Hepatocyte (in vitro differentiated cells): ENCODE data around the gene RASA1. TPM values are rescaled to one million over a fixed set of nuclear protein-coding genes. Genes with fewer than 3 reads are reported as not detected.

Experiments used
- DNase-seq: peaks from one replicate; pipeline ENCODE4 v3.0.0-alpha.2; 2016; ENCODE audit warnings: low spot score
- H2AFZ ChIP-seq: fragments of 200-600 bp; sonication (generic); 2 replicates; pipeline ENCODE4 v1.6.0; 2016; ENCODE audit warnings: antibody characterized with exemption, mild to moderate bottlenecking
- H3K27ac ChIP-seq: fragments of 200-600 bp; sonication (generic); 2 replicates; pipeline ENCODE4 v1.5.1; 2016; ENCODE audit warnings: mild to moderate bottlenecking
- H3K27me3 ChIP-seq: fragments of 200-600 bp; sonication (generic); 2 replicates; pipeline ENCODE4 v1.6.1; 2016
- H3K36me3 ChIP-seq: fragments of 200-600 bp; sonication (generic); replicated peaks from 2 replicates; pipeline ENCODE4 v1.5.1; 2016; ENCODE audit warnings: low read depth; ENCODE audit not compliant: insufficient read depth
- H3K4me1 ChIP-seq: fragments of 200-600 bp; sonication (generic); 2 replicates; pipeline ENCODE4 v1.5.1; 2016; ENCODE audit warnings: mild to moderate bottlenecking, moderate library complexity; ENCODE audit not compliant: insufficient read depth
- H3K4me2 ChIP-seq: fragments of 200-600 bp; sonication (generic); 2 replicates; pipeline ENCODE4 v1.6.0; 2016
- H3K4me3 ChIP-seq: fragments of 200-600 bp; sonication (generic); 2 replicates; pipeline ENCODE4 v1.5.1; 2016; ENCODE audit warnings: mild to moderate bottlenecking
- H3K79me2 ChIP-seq: fragments of 200-600 bp; sonication (generic); 2 replicates; pipeline ENCODE4 v1.6.0; 2017; ENCODE audit warnings: mild to moderate bottlenecking
- H3K9me2 ChIP-seq: fragments of 200-600 bp; sonication (generic); replicated peaks from 2 replicates; pipeline ENCODE4 v1.6.0; 2017; ENCODE audit warnings: mild to moderate bottlenecking; ENCODE audit not compliant: insufficient read depth
- H3K9me3 ChIP-seq: fragments of 200-600 bp; sonication (generic); 2 replicates; pipeline ENCODE4 v1.5.1; 2016; ENCODE audit warnings: low read depth, mild to moderate bottlenecking
- H4K20me1 ChIP-seq: fragments of 200-600 bp; sonication (generic); 2 replicates; pipeline ENCODE4 v1.6.0; 2016; ENCODE audit warnings: mild to moderate bottlenecking; ENCODE audit not compliant: insufficient read depth, poor library complexity, severe bottlenecking
- EZH2 ChIP-seq: fragments of 200-600 bp; sonication (generic); IDR thresholded peaks from 2 replicates; pipeline ENCODE4 v1.6.1; 2016; ENCODE audit warnings: antibody characterized with exemption, mild to moderate bottlenecking, borderline replicate concordance
- EZH2phosphoT487 ChIP-seq: fragments of 200-600 bp; sonication (generic); IDR thresholded peaks from one replicate; pipeline ENCODE4 v1.6.1; 2018; ENCODE audit warnings: antibody characterized with exemption, mild to moderate bottlenecking, low read depth, moderate library complexity; ENCODE audit not compliant: unreplicated experiment, severe bottlenecking
- WGBS: methylation state at CpG from one replicate; pipeline ENCODE4 v1.1.6; 2016; ENCODE audit warnings: low lambda C conversion rate; ENCODE audit errors: missing lambda C conversion rate; 5-methylcytosine and 5-hydroxymethylcytosine counted together
- polyA plus RNA-seq: library from polyadenylated mRNA; unstranded; fragments of >200 nt; fragmentation: Nextera tagmentation; extraction: Ambion mirVana; gene quantifications from 2 replicates; pipeline ENCODE4 v1.2.1, GENCODE V29; 2016
- total RNA-seq: library from RNA; depleted of rRNA; stranded (reverse); fragments of >200 nt; gene quantifications from 2 replicates; pipeline ENCODE4 v1.2.3, GENCODE V29; 2014
- TF ChIP-seq, protein P1 (sequence below): fragments of 200-600 bp; sonication (generic); IDR thresholded peaks from 2 replicates; pipeline ENCODE4 v1.5.1; 2016; ENCODE audit warnings: antibody characterized with exemption, mild to moderate bottlenecking; ENCODE audit not compliant: poor library complexity

The RASA1 gene
- total and polyA plus RNA-seq, 2 experiments from 2014 or later, result 13.7 to 33.5 TPM

DNA sequence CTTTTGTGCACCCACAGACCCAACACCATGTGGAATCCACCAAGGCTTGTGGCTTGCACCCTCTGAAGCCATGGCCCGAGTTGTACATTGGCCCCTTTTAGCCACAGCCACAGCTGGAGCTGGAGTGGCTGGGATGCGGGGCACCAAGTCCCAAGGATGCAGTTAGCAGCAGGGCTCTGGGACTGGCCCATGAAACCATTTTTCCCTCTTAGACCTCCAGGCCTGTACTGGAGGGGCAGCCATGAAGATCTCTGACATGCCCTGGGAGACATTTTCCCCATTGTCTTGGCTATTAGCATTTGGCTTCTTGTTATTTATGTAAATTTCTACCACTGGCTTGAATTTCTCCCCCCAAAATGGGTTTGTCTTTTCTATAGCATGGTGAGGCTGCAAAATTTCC, 51.8 kb downstream of the RASA1 start:
- Histone ChIP-seq H2AFZ (no peak overlapping the region), H3K27me3 (no peaks in the 10 kb centered on the region), H3K9me3 (no peaks in the 10 kb centered on the region), H4K20me1 (peaks cover 24% of the 10 kb centered on the region), H3K9me2 (no peaks in the 10 kb centered on the region), H3K4me2 (no peak overlapping the region), H3K4me3 (no peak overlapping the region), H3K4me1 (no peaks in the 10 kb centered on the region), H3K27ac (no peak overlapping the region), H3K79me2 (peaks cover 95% of the 10 kb centered on the region), H3K36me3 (no peaks in the 10 kb centered on the region)
- no peak for DNase-seq
- 100% methylated on average over 2 of the region's 2 CpGs for WGBS
- no peak for TF ChIP-seq EZH2phosphoT487
- no peak for TF ChIP-seq EZH2
- TF ChIP-seq, protein P1, sequence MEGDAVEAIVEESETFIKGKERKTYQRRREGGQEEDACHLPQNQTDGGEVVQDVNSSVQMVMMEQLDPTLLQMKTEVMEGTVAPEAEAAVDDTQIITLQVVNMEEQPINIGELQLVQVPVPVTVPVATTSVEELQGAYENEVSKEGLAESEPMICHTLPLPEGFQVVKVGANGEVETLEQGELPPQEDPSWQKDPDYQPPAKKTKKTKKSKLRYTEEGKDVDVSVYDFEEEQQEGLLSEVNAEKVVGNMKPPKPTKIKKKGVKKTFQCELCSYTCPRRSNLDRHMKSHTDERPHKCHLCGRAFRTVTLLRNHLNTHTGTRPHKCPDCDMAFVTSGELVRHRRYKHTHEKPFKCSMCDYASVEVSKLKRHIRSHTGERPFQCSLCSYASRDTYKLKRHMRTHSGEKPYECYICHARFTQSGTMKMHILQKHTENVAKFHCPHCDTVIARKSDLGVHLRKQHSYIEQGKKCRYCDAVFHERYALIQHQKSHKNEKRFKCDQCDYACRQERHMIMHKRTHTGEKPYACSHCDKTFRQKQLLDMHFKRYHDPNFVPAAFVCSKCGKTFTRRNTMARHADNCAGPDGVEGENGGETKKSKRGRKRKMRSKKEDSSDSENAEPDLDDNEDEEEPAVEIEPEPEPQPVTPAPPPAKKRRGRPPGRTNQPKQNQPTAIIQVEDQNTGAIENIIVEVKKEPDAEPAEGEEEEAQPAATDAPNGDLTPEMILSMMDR, result no peak

DNA sequence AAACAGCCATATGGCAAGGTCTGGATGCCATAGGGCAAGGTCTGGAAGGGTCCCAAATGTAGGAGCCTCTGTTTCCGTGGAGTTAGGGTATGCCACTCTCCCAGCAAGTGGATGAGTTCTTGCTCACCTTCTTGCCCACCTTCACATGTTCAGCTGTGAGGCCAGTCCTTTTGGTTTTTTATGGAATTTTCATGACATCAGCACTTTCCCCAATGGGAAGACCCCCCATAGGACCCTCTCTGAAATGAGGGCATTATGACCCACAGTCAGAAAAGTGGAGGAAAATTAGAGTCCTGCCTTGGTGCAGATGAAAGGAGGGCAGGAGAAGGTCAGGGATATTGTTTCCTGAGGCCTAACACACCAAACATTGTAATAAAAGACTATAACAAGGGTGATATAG, 53.9 kb downstream of the RASA1 start:
- no peak for DNase-seq
- peaks cover 17% of the 10 kb centered on the region for H4K20me1 ChIP-seq
- H3K79me2 ChIP-seq, result peaks cover 95% of the 10 kb centered on the region
- 100% methylated on average over 1 of the region's 1 CpG for WGBS
- H3K9me2 ChIP-seq, result no peaks in the 10 kb centered on the region
- H3K9me3 ChIP-seq, result no peaks in the 10 kb centered on the region
- H3K36me3 ChIP-seq, result no peaks in the 10 kb centered on the region
- H3K4me3 ChIP-seq, result no peak overlapping the region
- H2AFZ ChIP-seq, result no peak overlapping the region
- TF ChIP-seq EZH2 (no peak), EZH2phosphoT487 (no peak)
- TF ChIP-seq, protein P1, result no peak
- no peak overlapping the region for H3K27ac ChIP-seq
- H3K4me1 ChIP-seq, result no peaks in the 10 kb centered on the region
- no peak overlapping the region for H3K4me2 ChIP-seq
- H3K27me3 ChIP-seq, result no peaks in the 10 kb centered on the region

DNA sequence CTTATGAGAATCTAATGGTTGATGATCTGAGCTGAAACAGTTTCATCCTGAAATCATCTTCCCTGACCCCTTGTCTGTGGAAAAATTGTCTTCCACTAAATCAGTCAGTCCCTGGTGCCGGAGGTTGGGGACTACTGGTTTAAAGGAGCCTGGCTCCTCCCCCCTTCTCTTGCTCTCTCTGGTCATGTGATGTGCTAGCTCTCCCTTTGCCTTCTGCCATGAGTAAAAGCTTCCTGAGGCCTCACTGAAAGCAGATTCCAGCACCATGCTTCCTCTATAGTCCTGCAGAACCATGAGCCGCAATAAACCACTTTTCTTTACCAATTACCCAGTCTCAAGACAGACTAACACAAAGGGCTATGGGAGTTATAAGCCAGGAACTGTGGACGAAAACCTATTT, 54.7 kb downstream of the RASA1 start:
- Histone ChIP-seq H3K4me2 (no peak overlapping the region), H3K9me3 (no peaks in the 10 kb centered on the region), H3K4me1 (no peaks in the 10 kb centered on the region), H3K4me3 (no peak overlapping the region), H2AFZ (no peak overlapping the region), H3K9me2 (no peaks in the 10 kb centered on the region), H4K20me1 (peaks cover 17% of the 10 kb centered on the region), H3K27ac (no peak overlapping the region), H3K79me2 (peaks cover 96% of the 10 kb centered on the region), H3K36me3 (no peaks in the 10 kb centered on the region), H3K27me3 (no peaks in the 10 kb centered on the region)
- WGBS, result 94% methylated on average over 3 of the region's 3 CpGs
- no peak for DNase-seq
- TF ChIP-seq EZH2phosphoT487, result no peak
- TF ChIP-seq EZH2, result no peak
- TF ChIP-seq, protein P1, result no peak

DNA sequence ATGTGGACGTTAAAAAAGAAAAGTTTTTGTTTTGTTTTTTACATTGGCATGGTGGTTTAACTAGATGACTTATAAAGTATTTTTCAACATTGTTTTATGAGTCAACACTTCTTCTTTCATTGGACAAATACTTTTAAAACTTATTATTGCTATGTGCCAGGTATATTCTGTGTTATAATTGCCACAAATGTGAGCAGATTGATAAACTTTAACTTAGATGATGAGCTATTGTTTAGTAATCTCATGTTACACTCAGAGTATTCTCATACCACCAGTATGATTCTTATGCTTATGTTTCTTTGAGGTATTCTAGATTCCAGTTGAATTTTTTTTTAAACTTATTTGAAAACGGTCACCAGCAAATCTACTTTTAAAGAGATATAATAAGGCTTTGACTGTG, 60.3 kb downstream of the RASA1 start:
- H3K4me3 ChIP-seq, result no peak overlapping the region
- H3K79me2 ChIP-seq, result peaks cover 70% of the 10 kb centered on the region
- H3K4me1 ChIP-seq, result no peaks in the 10 kb centered on the region
- peaks cover 16% of the 10 kb centered on the region for H4K20me1 ChIP-seq
- WGBS, result 97% methylated on average over 2 of the region's 2 CpGs
- no peaks in the 10 kb centered on the region for H3K36me3 ChIP-seq
- no peaks in the 10 kb centered on the region for H3K9me3 ChIP-seq
- TF ChIP-seq EZH2phosphoT487, result no peak
- TF ChIP-seq, protein P1, result no peak
- TF ChIP-seq EZH2, result no peak
- no peak overlapping the region for H2AFZ ChIP-seq
- no peak for DNase-seq
- no peaks in the 10 kb centered on the region for H3K27me3 ChIP-seq
- no peak overlapping the region for H3K4me2 ChIP-seq
- no peak overlapping the region for H3K27ac ChIP-seq
- no peaks in the 10 kb centered on the region for H3K9me2 ChIP-seq
